PC-9 (cell line): Measurements from ENCODE around the gene LAMB2.

ENCODE experiments used
- CTCF ChIP-seq: fragments of 200-600 bp; sonication (generic); conservative IDR thresholded peaks from 2 replicates; pipeline ENCODE4 v1.6.1; 2017; ENCODE audit warnings: mixed run types, antibody characterized with exemption, mild to moderate bottlenecking, moderate library complexity
- EZH2 ChIP-seq: fragments of 200-600 bp; sonication (generic); IDR thresholded peaks from 2 replicates; pipeline ENCODE4 v1.8.0; 2017; ENCODE audit warnings: antibody characterized with exemption, low read depth

GRCh38 chr3:49079270-49079669 is 53.6 kb downstream of the LAMB2 start:
- TF ChIP-seq EZH2 = no peak
- no peak for TF ChIP-seq CTCF
